Tibial artery (tissue), 4 donors: ENCODE measurements around the gene SH3RF3.

Source experiments
- DNase-seq, 2 donors: peaks; one replicate each; pipeline ENCODE4 v3.0.0-alpha.2; 2019
- H3K27ac ChIP-seq, 2 donors: fragments of 200-600 bp; sonication (generic) in 1 of 2; 1 replicate in 1 of 2; 2 replicates in 1 of 2; pipeline ENCODE4 v1.5.1; 2018 to 2019; ENCODE audit warnings: mild to moderate bottlenecking in 1 of 2
- H3K27me3 ChIP-seq, 2 donors: fragments of 200-600 bp; sonication (generic) in 1 of 2; one replicate each; pipeline versions ENCODE4 v1.5.1 to v1.6.0; 2016 to 2019
- H3K36me3 ChIP-seq, 3 donors: fragments of 200-600 bp; sonication (generic) in 2 of 3; one replicate each; pipeline ENCODE4 v1.5.1; 2016 to 2019; ENCODE audit warnings: mild to moderate bottlenecking in 2 of 3
- H3K4me1 ChIP-seq, 4 donors: fragments of 200-600 bp; sonication (generic) in 2 of 4; 1 replicate in 3 of 4; 2 replicates in 1 of 4; pipeline ENCODE4 v1.5.1; 2016 to 2019
- H3K4me3 ChIP-seq, 2 donors: fragments of 200-600 bp; sonication (generic) in 1 of 2; 1 replicate in 1 of 2; 2 replicates in 1 of 2; pipeline ENCODE4 v1.5.1; 2018 to 2019; ENCODE audit warnings: mild to moderate bottlenecking in 2 of 2
- H3K9me3 ChIP-seq, 3 donors: fragments of 200-600 bp; sonication (generic) in 1 of 3; one replicate each; pipeline ENCODE4 v1.5.1; 2016 to 2019
- intact Hi-C: fragments of 100-400 bp; cut with DNase I; formaldehyde crosslinking; loops from one replicate; pipeline ENCODE4 v1.15.0; 2023; ENCODE audit warnings: low total_unique reads
- TF ChIP-seq, protein P1 (sequence below), 2 experiments: fragments of 200-600 bp in 1 of 2; fragments of 450-650 bp in 1 of 2; IDR thresholded peaks; one replicate each; pipeline ENCODE4 v1.5.1; 2017 to 2019; ENCODE audit warnings: antibody characterized with exemption in 2 of 2, mild to moderate bottlenecking in 1 of 2, moderate library complexity in 1 of 2

The SH3RF3 gene

DNA sequence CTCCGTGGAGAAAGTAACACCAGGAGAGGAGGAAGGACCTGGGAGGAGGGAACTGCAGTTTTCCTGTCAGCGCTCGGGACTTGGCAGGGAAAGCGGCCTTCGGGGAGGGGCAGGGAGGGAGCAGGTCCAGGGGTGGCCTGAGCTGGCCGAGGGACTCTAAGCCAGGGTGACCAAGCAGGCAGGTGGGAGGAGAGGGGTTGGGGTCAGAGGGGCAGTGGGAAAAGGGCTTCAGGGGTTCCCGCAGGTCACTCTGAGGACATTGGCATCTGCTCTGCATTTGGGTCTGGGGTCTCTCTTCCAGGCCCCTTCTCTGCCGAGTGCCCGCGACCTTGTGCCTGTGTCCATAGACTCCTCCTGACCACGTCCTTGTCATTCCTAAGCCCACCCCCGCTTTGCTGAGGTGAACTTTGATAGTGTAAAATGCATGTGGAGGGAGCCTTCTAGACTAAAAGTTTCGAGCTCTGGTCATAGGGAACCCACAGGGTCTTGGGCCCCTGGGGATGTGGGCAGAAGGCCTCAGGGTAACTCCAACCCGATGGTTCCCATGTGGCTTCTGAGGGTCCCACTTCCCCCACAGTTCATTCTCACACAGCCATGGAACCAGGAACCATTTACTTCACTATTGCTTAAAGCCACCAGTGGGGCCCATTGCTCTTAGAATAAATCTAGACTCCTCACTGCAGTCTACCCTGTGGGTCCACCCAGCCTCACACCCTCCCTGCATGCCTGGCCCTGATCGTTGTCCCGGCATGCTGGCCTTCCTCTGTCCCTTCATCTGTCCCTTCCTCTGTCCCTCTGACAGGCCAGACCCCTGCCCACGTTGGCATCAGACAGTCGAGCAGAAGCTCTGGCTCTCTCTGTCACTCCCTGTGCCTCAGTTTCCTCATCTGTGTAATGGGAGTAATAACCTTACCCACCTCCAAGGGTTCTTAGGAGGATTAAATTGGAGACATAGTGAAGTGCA lies 255.6 kb downstream of the SH3RF3 start:
- Histone ChIP-seq H3K9me3 (no peaks in the 10 kb centered on the region), H3K4me3 (no peak overlapping the region), H3K27me3 (no peaks in the 10 kb centered on the region), H3K4me1 (peaks cover 4 to 30% (median 23%) of the 10 kb centered on the region in 4 donors), H3K36me3 (peaks cover 0 to 5% (median 0%) of the 10 kb centered on the region in 3 donors), H3K27ac (no peak overlapping the region)
- DNase-seq, result peak; percentile 18 to 70
- intact Hi-C loops, result no loop called here
- TF ChIP-seq, protein P1, sequence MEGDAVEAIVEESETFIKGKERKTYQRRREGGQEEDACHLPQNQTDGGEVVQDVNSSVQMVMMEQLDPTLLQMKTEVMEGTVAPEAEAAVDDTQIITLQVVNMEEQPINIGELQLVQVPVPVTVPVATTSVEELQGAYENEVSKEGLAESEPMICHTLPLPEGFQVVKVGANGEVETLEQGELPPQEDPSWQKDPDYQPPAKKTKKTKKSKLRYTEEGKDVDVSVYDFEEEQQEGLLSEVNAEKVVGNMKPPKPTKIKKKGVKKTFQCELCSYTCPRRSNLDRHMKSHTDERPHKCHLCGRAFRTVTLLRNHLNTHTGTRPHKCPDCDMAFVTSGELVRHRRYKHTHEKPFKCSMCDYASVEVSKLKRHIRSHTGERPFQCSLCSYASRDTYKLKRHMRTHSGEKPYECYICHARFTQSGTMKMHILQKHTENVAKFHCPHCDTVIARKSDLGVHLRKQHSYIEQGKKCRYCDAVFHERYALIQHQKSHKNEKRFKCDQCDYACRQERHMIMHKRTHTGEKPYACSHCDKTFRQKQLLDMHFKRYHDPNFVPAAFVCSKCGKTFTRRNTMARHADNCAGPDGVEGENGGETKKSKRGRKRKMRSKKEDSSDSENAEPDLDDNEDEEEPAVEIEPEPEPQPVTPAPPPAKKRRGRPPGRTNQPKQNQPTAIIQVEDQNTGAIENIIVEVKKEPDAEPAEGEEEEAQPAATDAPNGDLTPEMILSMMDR (IDR thresholded peaks at IDR 0.05), result no peak

GRCh38 chr2:109385506-109385905 lies 256.5 kb downstream of the SH3RF3 start:
- intact Hi-C loops, result no loop called here
- DNase-seq, result peak; percentile 16 to 41
- no peaks in the 10 kb centered on the region for H3K27me3 ChIP-seq

GRCh38 chr2:109386004-109386695 lies 257.1 kb downstream of the SH3RF3 start:
- H3K9me3 ChIP-seq, result no peaks in the 10 kb centered on the region
- H3K4me1 ChIP-seq, result peaks cover 4 to 30% (median 23%) of the 10 kb centered on the region in 4 donors
- TF ChIP-seq, protein P1 (IDR thresholded peaks at IDR 0.05), result no peak
- intact Hi-C loops, result no loop called here
- DNase-seq, result peak; percentile 8 to 45
- no peak overlapping the region for H3K27ac ChIP-seq
- no peak overlapping the region for H3K4me3 ChIP-seq
- no peaks in the 10 kb centered on the region for H3K27me3 ChIP-seq
- H3K36me3 ChIP-seq, result peaks cover 0 to 5% (median 0%) of the 10 kb centered on the region in 3 donors

More at GRCh38 chr2:109385506-109385905, 256.5 kb downstream of the SH3RF3 start:
- peaks cover 0 to 5% (median 0%) of the 10 kb centered on the region in 3 donors for H3K36me3 ChIP-seq
- no peak overlapping the region for H3K4me3 ChIP-seq
- peaks cover 4 to 30% (median 23%) of the 10 kb centered on the region in 4 donors for H3K4me1 ChIP-seq
- TF ChIP-seq, protein P1 (IDR thresholded peaks at IDR 0.05), result no peak
- no peak overlapping the region for H3K27ac ChIP-seq
- no peaks in the 10 kb centered on the region for H3K9me3 ChIP-seq

GRCh38 chr2:109387221-109387735 lies 258.3 kb downstream of the SH3RF3 start:
- peaks cover 4 to 23% (median 21%) of the 10 kb centered on the region in 4 donors for H3K4me1 ChIP-seq
- H3K9me3 ChIP-seq, result no peaks in the 10 kb centered on the region
- H3K4me3 ChIP-seq, result no peak overlapping the region
- TF ChIP-seq, protein P1 (IDR thresholded peaks at IDR 0.05), result no peak
- no peak overlapping the region for H3K27ac ChIP-seq
- peak in 1 of 2 donors; percentile 33 for DNase-seq
- H3K36me3 ChIP-seq, result peaks cover 0 to 5% (median 0%) of the 10 kb centered on the region in 3 donors
- intact Hi-C loops, result no loop called here
- H3K27me3 ChIP-seq, result no peaks in the 10 kb centered on the region

GRCh38 chr2:109387778-109388469 lies 258.9 kb downstream of the SH3RF3 start:
- no peaks in the 10 kb centered on the region for H3K9me3 ChIP-seq
- TF ChIP-seq, protein P1 (IDR thresholded peaks at IDR 0.05), result no peak
- H3K27me3 ChIP-seq, result no peaks in the 10 kb centered on the region
- no peak overlapping the region for H3K4me3 ChIP-seq
- DNase-seq, result no peak
- peaks cover 0 to 5% (median 0%) of the 10 kb centered on the region in 3 donors for H3K36me3 ChIP-seq
- intact Hi-C loops, result no loop called here
- peaks cover 3 to 17% (median 14%) of the 10 kb centered on the region in 4 donors for H3K4me1 ChIP-seq
- H3K27ac ChIP-seq, result no peak overlapping the region
